Uterus (tissue), 2 donors: ENCODE data around the gene PDE4D.

Source experiments
- CTCF ChIP-seq, 4 experiments: fragments of 200-600 bp in 2 of 4; fragments of 450-650 bp in 2 of 4; sonication (generic) in 2 of 4; IDR thresholded peaks; one replicate each; pipeline ENCODE4 v1.5.1; 2016 to 2019; ENCODE audit warnings: antibody characterized with exemption in 4 of 4, mild to moderate bottlenecking in 2 of 4, moderate library complexity in 1 of 4
- POLR2A ChIP-seq, 2 donors: fragments of 450-650 bp; IDR thresholded peaks; one replicate each; pipeline ENCODE4 v1.6.1; 2016; ENCODE audit warnings: antibody characterized with exemption in 2 of 2, mild to moderate bottlenecking in 1 of 2, moderate library complexity in 1 of 2

DNA sequence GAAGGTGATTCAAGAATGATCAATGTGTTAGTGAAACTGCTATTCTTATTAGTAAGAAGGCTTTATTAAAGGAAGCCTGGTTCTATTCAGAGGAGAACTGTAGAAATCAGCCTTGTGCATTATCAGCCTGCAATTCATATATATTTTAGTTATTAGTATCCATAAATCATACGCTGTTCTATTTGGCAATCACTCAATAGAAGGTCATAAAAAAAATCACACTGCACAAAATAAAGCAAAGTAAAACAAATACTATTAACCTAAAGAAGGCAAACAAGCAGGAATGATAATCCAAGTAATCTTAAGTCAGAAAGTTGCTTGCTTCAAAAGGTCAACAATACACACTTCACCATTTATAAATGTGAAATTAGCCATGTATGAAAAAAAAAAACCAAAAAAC is 138.1 kb downstream of the PDE4D start:
- TF ChIP-seq CTCF (IDR thresholded peaks at IDR 0.05) (no peak), POLR2A (IDR thresholded peaks at IDR 0.05) (no peak)
